ENCODE measurements around the gene KLHL29. TPM values are rescaled to one million over a fixed set of nuclear protein-coding genes. Genes with fewer than 3 reads are reported as not detected.

The KLHL29 gene
- total RNA-seq, 6 experiments from 2014 or later = 1.2 to 10.2 (median 6.4) TPM

GRCh38 chr2:23563151-23563550, 178.2 kb downstream of the KLHL29 start:
- H3K4me1 ChIP-seq = no peaks in the 10 kb centered on the region
- intact Hi-C loops (cut with DNase I) = no loop called here
- DNase-seq (no peak), ATAC-seq (no peak)
- WGBS (ENCODE audit: insufficient coverage, low coverage, low lambda C conversion rate, missing lambda C conversion rate) = no CpG with 5 or more reads among the region's 10 CpGs
- H3K27ac ChIP-seq = no peak overlapping the region
- TF ChIP-seq POLR2A (IDR thresholded peaks at IDR 0.05) (no peak), CTCF (IDR thresholded peaks at IDR 0.05) (no peak)
- no peaks in the 10 kb centered on the region for H3K27me3 ChIP-seq
- H3K36me3 ChIP-seq = no peaks in the 10 kb centered on the region
- H3K4me3 ChIP-seq = no peak overlapping the region
- no peaks in the 10 kb centered on the region for H3K9me3 ChIP-seq

GRCh38 chr2:23563673-23564614, 179.0 kb downstream of the KLHL29 start:
- intact Hi-C loops (cut with DNase I) = no loop called here
- no peak overlapping the region for H3K4me3 ChIP-seq
- no peaks in the 10 kb centered on the region for H3K36me3 ChIP-seq
- peaks cover 0 to 6% (median 0%) of the 10 kb centered on the region in 4 donors for H3K4me1 ChIP-seq
- H3K27ac ChIP-seq = no peak overlapping the region
- DNase-seq (no peak), ATAC-seq (peak in 2 of 4 donors; percentile 17 to 45)
- H3K9me3 ChIP-seq = no peaks in the 10 kb centered on the region
- WGBS (ENCODE audit: insufficient coverage, low coverage, low lambda C conversion rate, missing lambda C conversion rate) = 20% methylated on average over 1 of the region's 22 CpGs
- H3K27me3 ChIP-seq = no peaks in the 10 kb centered on the region
- TF ChIP-seq POLR2A (IDR thresholded peaks at IDR 0.05) = no peak
- TF ChIP-seq CTCF (IDR thresholded peaks at IDR 0.05) = no peak

GRCh38 chr2:23564615-23564960, 179.6 kb downstream of the KLHL29 start:
- peaks cover 0 to 7% (median 0%) of the 10 kb centered on the region in 4 donors for H3K4me1 ChIP-seq
- no peaks in the 10 kb centered on the region for H3K36me3 ChIP-seq
- H3K27me3 ChIP-seq = no peaks in the 10 kb centered on the region
- H3K4me3 ChIP-seq = no peak overlapping the region
- intact Hi-C loops (cut with DNase I) = no loop called here
- no peak for DNase-seq
- ATAC-seq = peak in 1 of 4 donors; percentile 21
- no peak overlapping the region for H3K27ac ChIP-seq
- no peak for TF ChIP-seq POLR2A (IDR thresholded peaks at IDR 0.05)
- TF ChIP-seq CTCF (IDR thresholded peaks at IDR 0.05) = no peak
- WGBS (ENCODE audit: insufficient coverage, low coverage, low lambda C conversion rate, missing lambda C conversion rate) = 86% methylated on average over 4 of the region's 8 CpGs
- H3K9me3 ChIP-seq = no peaks in the 10 kb centered on the region

GRCh38 chr2:23565374-23565773, 180.4 kb downstream of the KLHL29 start:
- intact Hi-C loops (cut with DNase I) = no loop called here
- Histone ChIP-seq H3K4me3 (no peak overlapping the region), H3K9me3 (no peaks in the 10 kb centered on the region), H3K4me1 (peaks cover 0 to 7% (median 0%) of the 10 kb centered on the region in 4 donors), H3K27ac (no peak overlapping the region), H3K36me3 (no peaks in the 10 kb centered on the region), H3K27me3 (no peaks in the 10 kb centered on the region)
- ATAC-seq (no peak), DNase-seq (no peak)
- TF ChIP-seq CTCF (IDR thresholded peaks at IDR 0.05) (no peak), POLR2A (IDR thresholded peaks at IDR 0.05) (no peak)
- no CpG with 5 or more reads among the region's 9 CpGs for WGBS (ENCODE audit: insufficient coverage, low coverage, low lambda C conversion rate, missing lambda C conversion rate)
